Measurements from ENCODE around the gene CELF2.
"Not testable (repeated sequence)": the region's sequence is repeated elsewhere in the genome, so short reads cannot be mapped to it uniquely, and the experiment has no call there.

Gene CELF2

DNA sequence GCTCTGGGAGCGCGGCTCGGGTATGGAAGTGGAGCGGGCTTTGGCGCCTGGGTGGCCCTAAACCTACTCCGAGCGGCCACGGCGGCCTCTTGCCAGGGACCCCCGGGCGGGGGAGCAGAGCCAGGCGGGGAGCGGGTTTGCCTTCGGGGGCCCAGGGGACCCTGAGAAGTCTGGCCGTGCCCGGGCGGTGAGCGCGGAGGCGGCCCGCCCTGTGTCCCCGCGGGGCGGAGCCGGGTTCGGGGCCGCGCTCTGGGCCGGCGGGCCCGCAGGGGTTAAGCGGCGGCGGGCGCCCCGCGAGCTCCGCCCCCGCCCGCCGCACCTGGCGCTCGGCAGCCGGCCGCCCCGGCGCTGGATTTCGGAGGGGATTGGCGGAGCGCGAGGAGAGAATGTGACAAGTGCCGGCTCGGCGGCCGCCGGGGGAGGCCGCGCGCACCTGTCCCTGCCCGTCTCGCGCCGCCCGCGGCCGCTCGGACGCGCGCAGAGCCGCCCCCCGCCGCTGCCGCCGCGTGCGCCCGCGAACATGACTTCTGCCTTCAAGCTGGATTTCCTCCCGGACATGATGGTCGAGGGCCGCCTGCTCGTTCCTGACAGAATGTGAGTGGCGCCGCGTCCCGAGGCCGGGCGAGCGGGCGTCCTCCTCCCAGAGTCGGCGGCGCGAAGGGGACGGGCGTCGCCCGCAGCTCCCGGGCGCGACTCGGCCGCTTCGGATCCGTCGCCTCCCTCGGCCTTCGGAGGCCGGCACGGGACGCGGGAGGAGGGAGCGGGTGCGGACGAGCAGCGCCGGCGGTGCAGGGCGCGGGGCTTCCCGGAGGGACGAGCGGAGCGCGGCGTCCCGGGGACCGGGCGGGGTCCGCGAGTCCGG, at the start of gene CELF2:
Gene CELF2, plus strand, starts transcription at position 303 of the 862 bp plus-strand sequence. Its CDS starts 218 bp downstream, at position 521.
- peak within 1 kb of the TSS; percentile 58 for H3K4me3 ChIP-seq (ENCODE audit: low read depth, low read length)
- DNase-seq (ENCODE audit: low read depth): no peak

- no peak overlapping the region for H3K4me3 ChIP-seq (ENCODE audit: low read depth, low read length)
These were observed 49.4 kb upstream of the CELF2 start for GRCh38 chr10:10968257-10968588.

GRCh38 chr10:10973310-10973709, 44.4 kb upstream of the CELF2 start:
- H3K4me3 ChIP-seq (ENCODE audit: low read depth, low read length): no peak overlapping the region
- no peak for DNase-seq (ENCODE audit: low read depth)

More at GRCh38 chr10:10968257-10968588, 49.4 kb upstream of the CELF2 start:
- DNase-seq (ENCODE audit: low read depth): no peak

- no peak overlapping the region for H3K4me3 ChIP-seq (ENCODE audit: low read depth, low read length)
- no peak for DNase-seq (ENCODE audit: low read depth)
These were observed 42.0 kb upstream of the CELF2 start for GRCh38 chr10:10975647-10976046.

GRCh38 chr10:10976652-10977051, 41.0 kb upstream of the CELF2 start:
- no peak for DNase-seq (ENCODE audit: low read depth)
- no peak overlapping the region for H3K4me3 ChIP-seq (ENCODE audit: low read depth, low read length)

DNA sequence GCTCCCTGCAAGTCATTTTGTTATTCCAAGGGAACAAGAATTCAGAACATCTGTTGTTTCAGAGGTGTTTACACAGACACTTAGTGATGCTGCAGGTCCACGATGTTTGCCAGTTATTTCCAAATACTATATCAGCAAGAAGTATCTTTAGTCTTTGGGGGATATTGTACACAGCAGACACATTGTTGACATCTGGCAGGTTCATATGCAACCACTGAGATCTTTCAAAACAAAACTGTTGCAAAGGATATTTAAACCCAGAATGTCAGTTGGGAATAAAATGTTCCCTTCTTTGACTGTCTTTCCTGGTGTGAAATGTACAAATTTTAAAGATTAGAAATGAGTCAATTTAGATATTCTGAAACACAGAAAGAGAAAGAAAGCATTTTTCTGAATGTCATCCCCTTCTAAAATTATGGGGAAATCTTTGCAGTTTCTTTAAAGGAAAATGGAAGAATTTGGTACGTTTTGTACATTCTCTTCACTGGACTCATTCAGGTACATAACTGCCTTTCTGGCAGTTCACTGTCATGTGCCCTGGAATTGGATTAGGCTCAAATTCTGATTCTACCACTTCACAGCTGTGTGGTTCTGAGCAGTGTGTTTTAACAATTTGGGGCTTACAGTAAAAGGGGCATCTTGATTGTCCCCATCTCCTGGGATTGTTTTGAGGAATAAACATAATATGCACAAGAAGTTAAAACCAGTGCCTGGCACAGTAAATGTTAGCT, 40.3 kb upstream of the CELF2 start:
- H3K4me3 ChIP-seq (ENCODE audit: low read depth, low read length): no peak overlapping the region
- no peak for DNase-seq (ENCODE audit: low read depth)

GRCh38 chr10:10977978-10978377, 39.7 kb upstream of the CELF2 start:
- no peak overlapping the region for H3K4me3 ChIP-seq (ENCODE audit: low read depth, low read length)
- no peak for DNase-seq (ENCODE audit: low read depth)

DNA sequence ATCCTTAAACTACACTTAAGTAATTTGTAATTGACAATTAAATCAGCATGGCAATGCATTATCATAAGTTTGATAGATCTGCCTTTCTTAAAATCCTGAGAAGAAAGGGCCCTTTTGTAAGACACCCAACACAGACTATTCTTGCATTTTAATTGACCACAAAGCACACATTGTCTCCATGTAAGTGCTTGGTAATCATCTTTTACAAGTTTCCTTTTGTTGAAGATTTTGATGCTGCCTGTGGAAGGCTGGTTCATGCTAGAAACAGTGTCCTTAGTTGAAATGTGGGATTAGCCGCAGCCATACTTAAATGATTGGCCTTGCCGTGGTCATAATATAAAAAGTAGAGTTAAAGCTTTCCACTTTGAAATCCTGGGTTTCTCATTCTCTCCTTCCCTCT, 32.3 kb upstream of the CELF2 start:
- no peak overlapping the region for H3K4me3 ChIP-seq (ENCODE audit: low read depth, low read length)
- no peak for DNase-seq (ENCODE audit: low read depth)

DNA sequence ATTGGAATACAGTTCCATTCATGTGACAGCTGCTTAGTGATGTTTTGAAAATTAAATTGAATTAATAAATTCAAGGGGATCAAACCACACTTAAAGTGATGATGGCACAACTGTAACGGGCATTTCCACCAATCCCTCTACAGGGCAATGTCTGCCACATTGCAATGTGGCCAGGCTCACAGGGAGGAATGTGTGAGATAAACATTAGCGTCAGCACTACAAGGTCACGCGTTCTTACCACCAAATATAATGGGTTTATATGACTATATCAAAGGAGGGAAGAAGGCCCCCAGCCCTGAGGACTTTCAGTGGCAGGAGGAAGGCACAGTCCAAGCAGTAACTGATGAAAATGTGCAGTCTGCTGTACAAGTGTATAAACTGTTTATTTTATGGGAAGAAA, 31.1 kb upstream of the CELF2 start:
- no peak for DNase-seq (ENCODE audit: low read depth)
- H3K4me3 ChIP-seq (ENCODE audit: low read depth, low read length): no peak overlapping the region

DNA sequence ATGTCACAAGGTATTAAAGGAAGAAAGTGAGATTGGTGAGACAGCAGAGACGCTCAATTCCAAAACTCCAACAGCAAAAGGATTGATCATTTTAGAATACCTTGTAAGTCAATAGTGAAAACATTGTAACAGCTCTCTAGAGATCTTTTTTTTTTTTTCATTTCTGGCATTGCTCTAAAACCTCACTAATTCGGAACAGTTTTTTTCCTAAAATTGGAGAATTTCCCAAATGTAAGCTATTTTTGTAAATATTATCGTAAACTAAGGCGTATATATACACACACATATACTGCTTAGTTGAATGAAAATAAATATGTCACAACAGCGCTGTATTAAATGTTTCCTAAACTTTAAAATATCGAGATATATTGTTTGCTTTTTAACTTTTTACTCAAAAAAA, 30.6 kb upstream of the CELF2 start:
- DNase-seq (ENCODE audit: low read depth): no peak
- H3K4me3 ChIP-seq (ENCODE audit: low read depth, low read length): no peak overlapping the region

GRCh38 chr10:10989669-10990068, 28.0 kb upstream of the CELF2 start:
- DNase-seq (ENCODE audit: low read depth): no peak
- no peak overlapping the region for H3K4me3 ChIP-seq (ENCODE audit: low read depth, low read length)

- no peak overlapping the region for H3K4me3 ChIP-seq (ENCODE audit: low read depth, low read length)
- no peak for DNase-seq (ENCODE audit: low read depth)
These were observed 26.5 kb upstream of the CELF2 start for GRCh38 chr10:10991144-10991543.

DNA sequence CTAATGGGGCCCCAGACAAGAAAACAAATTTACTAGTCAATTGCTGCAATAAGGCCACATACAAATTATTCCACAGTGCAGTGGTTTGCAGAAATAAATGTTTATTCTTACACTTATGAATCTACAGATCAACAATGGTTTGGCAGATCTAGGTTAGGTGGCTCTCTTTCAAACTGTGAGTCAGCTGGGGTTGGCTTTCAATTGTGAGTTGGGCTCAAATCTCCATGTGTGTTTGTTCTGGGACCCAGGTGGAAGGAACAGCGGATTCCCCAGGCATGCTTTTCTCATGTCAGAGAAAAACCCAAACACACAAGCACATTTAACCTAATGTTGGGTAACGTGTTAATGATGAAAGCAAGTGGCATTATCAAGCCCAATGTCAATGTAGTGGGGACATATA, 25.6 kb upstream of the CELF2 start:
- H3K4me3 ChIP-seq (ENCODE audit: low read depth, low read length): no peak overlapping the region
- DNase-seq (ENCODE audit: low read depth): no peak

DNA sequence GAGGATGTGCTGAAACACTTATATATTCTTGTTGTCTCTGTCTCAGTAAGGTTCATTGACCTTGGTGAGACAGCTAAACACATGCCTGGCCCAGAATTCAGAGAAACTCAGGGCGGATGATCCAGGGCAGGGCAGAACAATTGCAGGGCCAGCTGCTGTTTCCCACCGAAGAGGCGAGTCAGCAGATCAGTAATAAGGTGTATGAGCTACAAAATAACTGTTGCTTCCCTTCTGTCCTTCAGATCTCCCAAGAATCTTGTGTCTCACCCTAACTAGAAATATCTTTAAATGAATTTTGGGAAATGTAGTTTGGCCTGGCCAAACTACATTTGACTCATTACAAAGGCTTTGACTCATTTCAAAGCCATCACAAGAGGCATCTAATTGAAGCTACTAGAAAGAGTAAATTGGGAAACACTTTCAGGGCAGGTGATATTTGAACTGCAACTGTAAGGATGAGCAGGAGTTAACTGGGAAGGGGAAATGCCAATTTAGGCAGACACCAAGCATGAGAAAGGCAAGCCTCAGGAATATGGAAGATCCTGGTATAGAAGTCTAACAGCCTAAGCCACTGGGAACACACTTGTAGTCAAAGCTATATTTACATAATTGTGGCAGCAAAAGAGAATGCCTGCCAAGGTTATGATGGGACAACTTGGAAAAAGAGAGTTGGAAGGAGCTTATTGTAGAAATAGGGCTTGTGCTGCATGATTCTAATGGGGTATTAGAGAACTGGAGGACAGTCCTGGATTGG, 24.5 kb upstream of the CELF2 start:
- DNase-seq (ENCODE audit: low read depth): no peak

DNA sequence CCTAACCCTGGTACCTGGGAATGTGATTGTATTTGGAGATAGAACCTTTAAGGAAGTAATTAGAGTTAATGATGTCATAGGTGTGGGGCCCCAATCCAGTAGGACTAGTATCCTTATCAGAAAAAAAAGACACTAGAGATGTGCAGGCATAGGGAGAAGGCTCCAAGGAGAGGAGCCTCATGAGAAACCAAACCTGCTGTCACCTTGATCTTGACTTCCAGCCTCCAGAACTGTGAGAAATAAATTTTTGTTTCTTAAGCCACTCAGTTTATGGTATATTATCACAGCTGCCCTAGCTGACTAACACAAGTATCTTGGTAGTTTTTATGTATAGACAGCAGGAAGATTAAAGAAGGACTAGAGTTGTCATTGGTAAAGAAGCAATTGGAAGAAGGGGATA, 23.9 kb upstream of the CELF2 start:
- H3K4me3 ChIP-seq (ENCODE audit: low read depth, low read length): no peak overlapping the region
- DNase-seq (ENCODE audit: low read depth): no peak

More for the DNA sequence above, 24.5 kb upstream of the CELF2 start:
- no peak overlapping the region for H3K4me3 ChIP-seq (ENCODE audit: low read depth, low read length)

GRCh38 chr10:10994360-10994759, 23.3 kb upstream of the CELF2 start:
- H3K4me3 ChIP-seq (ENCODE audit: low read depth, low read length): no peak overlapping the region
- DNase-seq (ENCODE audit: low read depth): no peak

- H3K4me3 ChIP-seq (ENCODE audit: low read depth, low read length): no peak overlapping the region
- DNase-seq (ENCODE audit: low read depth): no peak
These were observed 22.6 kb upstream of the CELF2 start for GRCh38 chr10:10995120-10995519.

- DNase-seq (ENCODE audit: low read depth): no peak
- no peak overlapping the region for H3K4me3 ChIP-seq (ENCODE audit: low read depth, low read length)
These were observed 20.6 kb upstream of the CELF2 start for GRCh38 chr10:10996966-10997620.

DNA sequence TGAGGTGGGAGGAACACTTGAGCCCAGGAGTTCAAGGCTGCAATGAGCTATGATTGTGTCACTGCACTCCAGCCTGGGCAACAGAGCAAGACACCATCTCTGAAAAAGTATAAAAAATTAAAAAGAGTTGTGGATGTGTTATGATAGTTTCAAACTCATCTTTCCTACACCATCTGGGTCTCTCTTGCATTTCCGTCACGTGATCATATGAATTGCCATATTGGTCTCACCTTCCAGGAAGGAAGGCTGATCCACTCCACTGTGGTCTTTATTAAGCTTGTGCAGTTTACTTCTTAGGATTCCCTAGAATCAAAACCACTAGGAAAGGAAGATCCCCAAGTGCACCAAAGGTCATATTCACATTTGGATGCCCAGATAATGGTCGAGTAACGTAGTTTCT, 18.2 kb upstream of the CELF2 start:
- DNase-seq (ENCODE audit: low read depth); H3K4me3 ChIP-seq (ENCODE audit: low read depth, low read length): not testable (repeated sequence)

GRCh38 chr10:11002485-11002884, 15.2 kb upstream of the CELF2 start:
- no peak for DNase-seq (ENCODE audit: low read depth)
- H3K4me3 ChIP-seq (ENCODE audit: low read depth, low read length): no peak overlapping the region

All from skeletal muscle cell (primary cell).